Regular cardiac myocyte (primary cell): ENCODE data around the gene TMEM178A. TPM values are rescaled to one million over a fixed set of nuclear protein-coding genes. Genes with fewer than 3 reads are reported as not detected.

Experiments
- total RNA-seq: library from RNA; depleted of rRNA; stranded (reverse); fragments of >200 nt; gene quantifications from 2 replicates; pipeline ENCODE4 v1.2.3, GENCODE V29; 2014

The TMEM178A gene
- 0.19 and 1.1 TPM in 2 replicates for total RNA-seq

GRCh38 chr2:39665811-39666490, at the start of gene TMEM178A:
TSS of gene TMEM178A (plus strand) at chr2:39665917. CDS start at chr2:39665975, 58 bp downstream.

Other genes starting within 250 kb of the TMEM178A start
- 28.9 and 60.0 TPM in 2 replicates for gene MAP4K3, start 228.6 kb upstream of the TMEM178A start, total RNA-seq
- 5.9 and 11.0 TPM in 2 replicates for gene THUMPD2, start 113.3 kb downstream of the TMEM178A start, total RNA-seq